Kasumi-1 (cell line): Measurements from ENCODE around the gene TMEM225B.
"Not testable (repeated sequence)": the region's sequence is repeated elsewhere in the genome, so short reads cannot be mapped to it uniquely, and the experiment has no call there.

ENCODE experiments used
- DNase-seq, 2 experiments: peaks; one replicate each; lab custom pipeline; 2025; lab: John Stamatoyannopoulos, UW

The TMEM225B gene

DNA sequence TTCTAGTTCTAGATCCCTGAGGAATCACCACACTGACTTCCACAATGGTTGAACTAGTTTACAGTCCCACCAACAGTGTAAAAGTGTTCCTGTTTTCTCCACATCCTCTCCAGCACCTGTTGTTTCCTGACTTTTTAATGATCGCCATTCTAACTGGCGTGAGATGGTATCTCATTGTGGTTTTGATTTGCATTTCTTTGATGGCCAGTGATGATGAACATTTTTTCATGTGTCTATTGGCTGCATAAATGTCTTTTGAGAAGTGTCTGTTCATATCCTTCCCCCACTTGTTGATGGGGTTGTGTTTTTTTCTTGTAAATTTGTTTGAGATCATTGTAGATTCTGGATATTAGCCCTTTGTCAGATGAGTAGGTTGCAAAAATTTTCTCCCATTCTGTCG, 56.6 kb downstream of the TMEM225B start:
- DNase-seq: not testable (repeated sequence)

DNA sequence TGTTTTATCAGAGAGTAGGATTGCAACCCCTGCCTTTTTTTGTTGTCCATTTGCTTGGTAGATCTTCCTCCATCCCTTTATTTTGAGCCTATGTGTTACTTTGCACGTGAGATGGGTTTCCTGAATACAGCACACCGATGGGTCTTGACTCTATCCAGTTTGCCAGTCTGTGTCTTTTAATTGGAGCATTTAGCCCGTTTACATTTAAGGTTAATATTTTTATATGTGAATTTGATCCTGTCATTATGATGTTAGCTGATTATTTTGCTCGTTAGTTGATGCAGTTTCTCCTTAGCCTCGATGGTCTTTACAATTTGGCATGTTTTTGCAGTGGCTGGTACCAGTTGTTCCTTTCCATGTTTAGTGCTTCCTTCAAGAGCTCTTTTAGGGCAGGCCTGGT, 59.8 kb downstream of the TMEM225B start:
- DNase-seq: not testable (repeated sequence)
